Renal cortex interstitium (tissue), 11 donors: Measurements from ENCODE around the gene CELF4. TPM values are rescaled to one million over a fixed set of nuclear protein-coding genes. Genes with fewer than 3 reads are reported as not detected.

ENCODE experiments used
- DNase-seq, 11 donors: peaks; one replicate each; pipeline ENCODE4 v3.0.0-alpha.2; 2013; ENCODE audit warnings: low read depth in 9 of 11, low spot score in 4 of 11; ENCODE audit errors: extremely low read depth in 1 of 11
- polyA plus RNA-seq, 3 donors: library from polyadenylated mRNA; unstranded; fragments of 120-200 nt; gene quantifications; one replicate each; pipeline ENCODE4 v1.2.1, GENCODE V29; 2013; ENCODE audit not compliant: insufficient read length in 3 of 3

Gene CELF4
- polyA plus RNA-seq, 3 donors = 2.0 to 4.5 (median 2.2) TPM

- DNase-seq = no peak
Measured at GRCh38 chr18:37247497-37248161, 318.0 kb downstream of the CELF4 start.

DNA sequence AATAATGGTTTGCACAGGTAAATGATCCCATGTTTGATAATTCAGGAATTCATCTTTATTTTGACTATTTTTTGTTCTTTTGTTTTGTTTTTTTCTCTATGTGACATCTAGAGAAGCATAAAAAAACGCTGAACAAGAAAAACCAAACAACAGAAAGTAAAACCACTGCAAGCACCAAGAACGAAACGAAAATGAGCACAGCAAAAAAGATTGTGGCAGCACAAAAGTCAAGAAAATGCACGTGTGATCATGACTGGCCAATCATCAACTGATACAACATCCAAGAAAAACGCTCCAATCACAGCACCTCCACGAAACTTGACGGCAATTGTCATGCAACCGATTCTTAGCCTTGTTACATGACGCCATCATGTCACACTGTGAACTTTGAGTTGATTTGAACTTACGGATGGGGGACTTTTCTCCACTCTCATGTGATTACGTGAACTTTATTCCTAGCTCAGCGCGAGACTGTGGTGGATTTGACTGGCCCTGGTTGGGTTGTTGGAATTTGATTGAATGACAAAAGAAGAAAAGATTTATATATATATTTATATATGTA lies 318.7 kb downstream of the CELF4 start:
- no peak for DNase-seq

DNA sequence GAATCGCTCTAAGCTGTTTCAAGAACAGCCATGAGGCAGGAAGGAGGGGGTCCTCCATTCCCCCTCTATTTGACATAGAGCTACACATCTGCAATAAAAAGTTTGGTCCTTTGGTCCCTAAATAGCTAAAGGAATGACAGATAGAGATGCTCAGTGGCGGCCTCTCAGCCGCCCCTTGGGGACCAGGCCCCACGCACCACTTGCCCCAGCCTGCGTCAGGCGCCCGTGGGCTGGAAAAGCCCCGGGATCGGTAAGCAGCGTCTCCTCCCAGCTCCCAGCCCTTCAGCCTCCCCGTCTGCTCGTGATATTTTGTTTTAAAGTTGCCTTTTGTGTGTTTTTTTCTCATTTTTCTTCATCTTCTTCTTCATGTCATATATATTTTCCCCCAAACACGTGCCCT lies 321.0 kb downstream of the CELF4 start:
- no peak for DNase-seq

- DNase-seq = no peak
Measured at GRCh38 chr18:37243741-37244140, 321.9 kb downstream of the CELF4 start.

GRCh38 chr18:37242826-37243560 lies 322.6 kb downstream of the CELF4 start:
- DNase-seq = peak in 5 of 11 donors; percentile 29 to 60 (median 47)

- DNase-seq = no peak
Measured at GRCh38 chr18:37242091-37242490, 323.5 kb downstream of the CELF4 start.

DNA sequence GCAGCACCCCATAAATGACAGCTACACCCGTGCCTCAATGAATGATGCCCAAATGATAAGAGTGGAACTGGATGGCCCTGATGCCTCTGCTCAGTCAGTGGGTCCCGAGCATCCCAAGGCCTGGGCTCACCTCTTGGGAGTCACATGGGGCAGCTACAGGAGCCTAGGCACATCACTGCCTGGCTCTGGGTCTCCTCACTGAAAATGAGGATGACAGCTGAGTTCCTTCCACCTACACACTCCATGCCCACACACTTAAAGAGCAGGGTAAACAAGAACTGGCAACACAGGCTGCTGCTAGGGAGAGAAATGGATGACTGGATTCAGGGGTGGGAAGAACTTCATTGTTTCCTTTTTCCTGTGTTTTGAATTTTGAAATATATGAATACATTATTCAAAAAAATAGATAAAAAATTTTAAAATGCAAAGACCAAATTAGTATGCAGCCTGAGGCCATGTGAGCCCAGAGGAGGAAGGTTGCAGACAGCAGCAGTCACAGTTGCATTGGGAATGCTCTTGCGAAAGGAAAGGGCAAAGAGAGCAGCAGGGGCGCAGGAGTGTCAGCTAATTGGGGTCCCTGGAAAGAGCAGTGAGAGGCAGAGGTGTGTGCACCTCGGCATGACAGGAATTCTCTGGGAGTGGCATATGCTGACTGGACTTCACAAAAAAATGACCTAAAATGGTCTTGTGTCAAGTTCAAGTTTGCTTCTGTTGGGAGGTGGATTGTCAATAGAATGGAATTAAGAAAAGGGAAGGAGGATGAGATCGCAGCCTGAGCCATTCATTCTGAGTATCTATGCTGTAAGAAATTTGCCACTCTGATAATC lies 327.1 kb downstream of the CELF4 start:
- DNase-seq = no peak

GRCh38 chr18:37235583-37235982 lies 330.0 kb downstream of the CELF4 start:
- no peak for DNase-seq

GRCh38 chr18:37231251-37231650 lies 334.3 kb downstream of the CELF4 start:
- no peak for DNase-seq

DNA sequence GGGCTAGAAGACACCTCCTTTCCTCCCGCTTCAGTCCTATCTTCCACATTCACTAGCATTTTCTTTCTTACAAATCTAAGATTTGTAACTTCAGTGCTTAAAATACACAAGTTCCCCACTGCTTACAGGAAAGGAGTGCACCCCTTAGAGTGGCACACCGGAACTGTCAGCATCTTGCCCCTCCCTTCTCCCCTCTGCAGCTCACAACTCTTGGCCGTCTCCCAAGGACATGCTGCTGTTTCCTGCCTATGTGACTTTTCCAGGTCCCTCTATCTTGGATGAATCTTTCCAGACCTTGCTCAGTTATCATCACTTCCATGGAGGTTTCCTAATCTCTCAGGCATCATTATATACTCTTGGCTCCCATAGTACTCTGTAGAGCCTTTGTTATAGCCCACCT lies 334.8 kb downstream of the CELF4 start:
- no peak for DNase-seq

DNA sequence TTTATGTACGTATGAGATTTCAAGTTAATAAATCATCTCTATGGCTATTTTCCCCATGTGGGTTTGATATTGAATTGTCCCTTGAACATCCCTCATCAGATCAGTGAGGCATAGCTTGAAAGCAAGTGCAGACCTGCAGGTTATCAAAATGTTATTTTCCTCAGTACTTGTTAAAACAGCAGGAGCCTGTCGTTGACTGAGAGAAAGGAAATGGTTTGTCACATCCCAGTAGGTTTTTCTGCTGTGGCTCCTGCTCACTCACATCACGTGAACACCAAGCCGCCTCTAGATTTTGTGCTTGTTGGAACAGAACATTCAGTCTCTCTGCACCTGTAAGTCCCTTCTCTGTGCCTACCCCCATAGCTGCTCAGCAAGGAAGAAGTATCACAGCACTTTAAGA lies 340.3 kb downstream of the CELF4 start:
- no peak for DNase-seq

- DNase-seq = no peak
Measured at GRCh38 chr18:37222999-37223378, 342.6 kb downstream of the CELF4 start.

DNA sequence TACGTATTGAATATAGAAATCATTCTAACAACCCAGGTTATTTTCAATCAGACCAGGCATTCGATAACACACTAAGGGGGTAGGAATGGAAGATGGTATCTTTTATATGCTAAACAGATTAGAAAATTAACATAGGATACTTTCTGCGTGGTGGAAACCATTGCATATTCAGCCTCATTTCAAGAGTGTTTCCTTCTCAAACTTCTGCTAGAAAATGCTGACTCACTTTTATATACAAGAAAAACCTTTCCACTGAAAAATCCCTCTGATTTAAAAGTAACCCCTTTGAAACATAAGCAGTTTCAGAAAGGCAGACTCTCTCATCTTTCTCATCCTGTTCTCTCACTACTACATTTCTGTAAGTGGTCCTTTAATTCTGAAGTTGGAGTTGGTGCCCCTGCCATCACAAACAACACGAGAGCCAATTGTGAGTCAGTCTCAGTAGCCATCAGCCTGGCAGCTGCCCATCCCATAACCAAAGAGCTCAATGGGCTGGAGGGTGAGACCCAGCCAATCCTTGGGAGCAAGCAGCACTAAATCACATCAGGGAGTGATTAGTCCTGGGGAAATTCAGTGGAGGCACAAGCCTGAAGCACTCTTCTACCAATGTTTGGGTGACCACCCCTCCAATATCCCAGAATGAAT lies 343.1 kb downstream of the CELF4 start:
- no peak for DNase-seq

DNA sequence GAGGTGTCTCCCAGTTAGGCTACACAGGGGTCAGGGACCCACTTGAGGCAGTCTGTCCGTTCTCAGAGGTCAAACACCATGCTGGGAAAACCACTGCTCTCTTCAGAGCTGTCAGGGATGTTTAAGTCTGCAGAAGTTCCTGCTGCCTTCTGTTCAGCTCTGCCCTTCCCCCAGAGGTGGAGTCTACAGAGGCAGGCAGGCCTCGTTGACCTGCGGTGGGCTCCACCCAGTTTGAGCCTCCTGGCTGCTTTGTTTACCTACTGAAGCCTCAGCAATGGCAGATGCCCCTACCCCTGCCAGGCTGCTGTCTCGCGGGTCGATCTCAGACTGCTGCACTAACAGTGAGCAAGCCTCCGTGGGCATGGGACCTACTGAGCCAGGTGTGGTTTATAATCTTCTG lies 346.3 kb downstream of the CELF4 start:
- DNase-seq = no peak

- no peak for DNase-seq
Measured at GRCh38 chr18:37218022-37218590, 347.5 kb downstream of the CELF4 start.

GRCh38 chr18:37210781-37211180 lies 354.8 kb downstream of the CELF4 start:
- no peak for DNase-seq

- no peak for DNase-seq
Measured at GRCh38 chr18:37207343-37207742, 358.3 kb downstream of the CELF4 start.

DNA sequence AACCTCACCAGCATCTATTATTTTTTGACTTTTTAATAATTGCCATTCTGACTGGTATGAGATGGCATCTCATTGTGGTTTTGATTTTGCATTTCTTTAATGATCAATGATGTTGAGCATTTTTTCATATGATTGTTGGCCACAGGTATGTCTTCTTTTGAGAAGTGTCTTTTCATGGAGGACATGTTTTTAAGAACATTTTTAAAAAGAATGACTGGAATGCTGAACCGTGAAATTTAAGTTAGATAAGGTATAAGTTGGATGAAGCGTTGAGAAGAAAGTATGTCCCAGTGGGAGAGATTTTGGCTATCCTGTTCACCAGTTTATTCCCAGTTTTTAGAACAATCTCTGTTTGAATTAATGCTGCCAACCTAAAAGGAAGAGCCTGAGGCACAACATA lies 365.9 kb downstream of the CELF4 start:
- DNase-seq = no peak
